ENCODE measurements around the gene ITGA2. TPM values are rescaled to one million over a fixed set of nuclear protein-coding genes. Genes with fewer than 3 reads are reported as not detected.

The ITGA2 gene
- total RNA-seq, 4 donors from 2014 or later: 1.1 to 6.8 (median 1.8) TPM

DNA sequence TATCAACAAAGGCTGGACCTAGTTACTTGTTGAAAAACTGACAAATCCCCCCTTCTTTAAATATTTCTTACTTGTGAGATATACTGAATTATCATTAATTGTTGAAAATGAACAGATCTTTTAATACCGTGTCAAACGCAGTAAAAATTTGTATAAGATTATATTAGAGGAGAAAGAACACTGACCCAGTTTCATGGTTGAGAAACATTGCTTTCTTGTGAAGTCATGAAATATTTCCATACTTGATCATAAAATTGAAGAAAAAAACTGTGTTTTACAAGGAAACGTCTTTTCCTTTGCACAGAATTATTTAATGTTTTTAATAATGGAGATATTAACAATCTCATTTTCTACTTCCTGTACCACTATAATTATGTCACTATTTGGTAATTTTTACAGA, 74.6 kb downstream of the ITGA2 start:
- no peak for DNase-seq (ENCODE audit: low spot score)
- TF ChIP-seq, protein P1, sequence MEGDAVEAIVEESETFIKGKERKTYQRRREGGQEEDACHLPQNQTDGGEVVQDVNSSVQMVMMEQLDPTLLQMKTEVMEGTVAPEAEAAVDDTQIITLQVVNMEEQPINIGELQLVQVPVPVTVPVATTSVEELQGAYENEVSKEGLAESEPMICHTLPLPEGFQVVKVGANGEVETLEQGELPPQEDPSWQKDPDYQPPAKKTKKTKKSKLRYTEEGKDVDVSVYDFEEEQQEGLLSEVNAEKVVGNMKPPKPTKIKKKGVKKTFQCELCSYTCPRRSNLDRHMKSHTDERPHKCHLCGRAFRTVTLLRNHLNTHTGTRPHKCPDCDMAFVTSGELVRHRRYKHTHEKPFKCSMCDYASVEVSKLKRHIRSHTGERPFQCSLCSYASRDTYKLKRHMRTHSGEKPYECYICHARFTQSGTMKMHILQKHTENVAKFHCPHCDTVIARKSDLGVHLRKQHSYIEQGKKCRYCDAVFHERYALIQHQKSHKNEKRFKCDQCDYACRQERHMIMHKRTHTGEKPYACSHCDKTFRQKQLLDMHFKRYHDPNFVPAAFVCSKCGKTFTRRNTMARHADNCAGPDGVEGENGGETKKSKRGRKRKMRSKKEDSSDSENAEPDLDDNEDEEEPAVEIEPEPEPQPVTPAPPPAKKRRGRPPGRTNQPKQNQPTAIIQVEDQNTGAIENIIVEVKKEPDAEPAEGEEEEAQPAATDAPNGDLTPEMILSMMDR (IDR thresholded peaks at IDR 0.05): no peak
- no peak for ATAC-seq (ENCODE audit: low FRiP score)

DNA sequence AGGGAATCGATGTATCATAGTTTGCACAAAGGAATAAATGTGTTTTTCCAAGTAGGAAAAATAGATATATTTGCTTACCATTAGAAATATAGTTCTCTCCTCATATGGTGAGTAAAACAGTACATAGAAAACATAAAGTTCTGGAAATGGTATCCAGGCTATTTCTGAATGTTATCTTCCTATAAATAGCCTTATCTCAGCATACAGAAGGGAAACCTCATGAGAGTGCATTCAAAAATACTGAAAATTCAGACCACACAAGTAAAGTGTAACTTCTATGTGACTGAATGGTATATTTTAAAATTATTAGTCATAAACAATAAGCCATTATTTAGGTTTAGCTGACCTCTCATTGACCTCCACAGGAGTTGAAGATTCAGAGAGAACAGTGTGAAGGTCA, 76.9 kb downstream of the ITGA2 start:
- TF ChIP-seq, protein P1 (IDR thresholded peaks at IDR 0.05): no peak
- DNase-seq (ENCODE audit: low spot score): no peak
- ATAC-seq (ENCODE audit: low FRiP score): no peak

DNA sequence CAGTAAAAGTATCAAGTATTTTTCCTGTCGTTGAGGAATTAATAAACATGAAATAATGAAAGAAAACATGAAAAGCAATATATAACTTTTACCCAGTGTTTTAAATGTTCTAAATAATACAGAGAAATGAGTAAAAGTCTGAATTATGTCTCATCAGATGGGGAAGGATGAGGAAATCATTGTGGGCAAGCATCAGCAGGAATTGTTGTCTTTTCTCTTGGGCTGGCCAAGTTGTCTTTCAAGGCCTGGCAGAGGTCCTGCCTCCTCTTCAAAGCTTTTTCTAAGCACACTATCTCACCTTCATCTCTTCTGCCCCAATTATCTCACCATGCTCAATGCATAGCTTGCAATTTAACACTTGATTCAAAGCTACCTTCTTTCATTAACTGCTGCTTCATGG, 78.5 kb downstream of the ITGA2 start:
- TF ChIP-seq, protein P1 (IDR thresholded peaks at IDR 0.05): no peak
- DNase-seq (ENCODE audit: low spot score) (no peak), ATAC-seq (ENCODE audit: low FRiP score) (no peak)

DNA sequence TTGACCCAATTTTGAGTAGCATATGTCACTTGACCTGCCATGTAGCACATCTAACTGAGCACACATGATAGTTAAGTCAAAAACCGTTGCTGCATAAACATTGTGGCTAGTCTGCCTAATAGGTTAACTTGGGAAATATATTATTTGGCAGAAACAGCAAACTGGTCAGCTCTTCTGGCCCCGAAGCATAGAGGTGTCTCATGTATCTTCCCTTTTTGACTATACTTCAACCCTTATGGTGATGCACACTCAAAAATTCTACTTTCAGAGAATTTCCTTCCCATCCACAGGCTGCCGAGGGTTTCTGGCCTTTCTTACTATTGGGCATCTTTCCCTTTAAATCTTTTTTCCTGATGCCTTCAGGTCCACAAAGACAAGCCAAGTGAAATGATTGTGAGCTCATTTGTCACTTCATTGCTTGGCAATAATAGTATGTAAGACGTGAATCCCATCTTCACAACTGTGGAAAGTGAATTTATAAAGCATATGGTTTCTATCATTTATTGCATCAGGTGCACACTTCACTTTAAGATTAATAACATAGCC, 79.2 kb downstream of the ITGA2 start:
- TF ChIP-seq, protein P1 (IDR thresholded peaks at IDR 0.05): no peak
- ATAC-seq (ENCODE audit: low FRiP score): no peak

DNA sequence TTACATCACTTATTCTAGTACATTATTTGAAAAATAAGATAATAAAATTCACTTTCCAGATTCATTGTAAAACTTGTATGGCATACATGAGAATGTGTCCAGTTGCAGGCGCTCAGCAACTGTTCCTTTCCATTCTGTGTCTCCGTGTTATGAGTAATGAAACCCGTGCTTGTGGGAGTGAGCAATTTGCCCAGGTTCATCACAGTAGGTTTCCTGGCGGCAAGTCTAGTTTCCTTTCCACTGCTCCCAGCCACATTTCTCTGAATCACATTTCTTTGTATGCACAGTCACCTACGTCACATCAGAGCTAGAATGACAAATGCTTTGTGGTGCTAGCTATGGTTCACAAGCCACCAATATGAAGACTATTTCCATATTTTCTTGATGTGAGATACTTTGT, 80.5 kb downstream of the ITGA2 start:
- DNase-seq (ENCODE audit: low spot score) (no peak), ATAC-seq (ENCODE audit: low FRiP score) (no peak)
- TF ChIP-seq, protein P1 (IDR thresholded peaks at IDR 0.05): no peak

More for the DNA sequence above, 79.2 kb downstream of the ITGA2 start:
- no peak for DNase-seq (ENCODE audit: low spot score)

DNA sequence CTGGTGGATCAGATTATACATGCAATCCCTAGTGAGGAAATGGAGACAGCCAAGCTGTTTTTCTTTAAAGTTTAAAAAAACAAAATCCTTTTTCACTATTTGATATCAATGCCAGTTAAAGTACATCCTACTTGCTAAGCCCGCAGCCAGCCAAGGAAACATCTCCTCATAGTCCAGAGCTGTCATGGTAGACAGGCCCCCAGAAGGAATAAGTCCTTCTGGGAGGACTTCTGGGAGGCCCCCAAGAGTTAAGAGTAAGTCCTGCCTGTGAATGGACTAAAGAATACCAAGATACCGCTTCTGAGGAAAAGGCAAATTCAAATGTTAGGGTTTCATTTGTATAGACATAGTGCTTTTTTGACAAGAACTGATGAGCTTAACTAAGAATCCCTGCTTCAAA, 82.1 kb downstream of the ITGA2 start:
- ATAC-seq (ENCODE audit: low FRiP score) (no peak), DNase-seq (ENCODE audit: low spot score) (no peak)
- TF ChIP-seq, protein P1 (IDR thresholded peaks at IDR 0.05): no peak

DNA sequence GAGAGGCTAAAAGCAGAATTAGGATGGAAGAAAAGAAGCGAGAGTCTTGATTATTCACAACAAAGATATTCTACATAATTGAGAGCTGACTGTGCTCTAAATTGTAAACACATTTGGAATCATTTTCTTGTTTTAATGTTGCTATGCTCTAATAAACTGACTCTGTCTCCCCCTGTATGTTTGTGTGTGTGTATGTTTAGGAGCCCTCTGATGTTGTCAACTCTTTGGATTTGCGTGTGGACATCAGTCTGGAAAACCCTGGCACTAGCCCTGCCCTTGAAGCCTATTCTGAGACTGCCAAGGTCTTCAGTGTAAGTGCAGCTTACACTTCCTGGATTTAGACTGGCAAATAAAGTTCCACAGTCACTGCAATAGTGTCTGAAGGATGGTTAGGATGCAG, 82.6 kb downstream of the ITGA2 start:
- ATAC-seq (ENCODE audit: low FRiP score): no peak
- no peak for DNase-seq (ENCODE audit: low spot score)
- TF ChIP-seq, protein P1 (IDR thresholded peaks at IDR 0.05): no peak

All from omental fat pad (tissue), 4 donors.